ENCODE data around the gene CEP120.
"Not testable (repeated sequence)": the region's sequence is repeated elsewhere in the genome, so short reads cannot be mapped to it uniquely, and the experiment has no call there.

CEP120 gene
- long read RNA-seq, donor 1, full-length matches to known transcripts = 2 of 8 reads
- long read RNA-seq, donor 1, partial matches to known transcripts = 6 of 8 reads
- long read RNA-seq, donor 1, other reads (novel, unspliced or antisense) = 0 of 8 reads
- long read RNA-seq, donor 2 = 0 reads
- long read RNA-seq, donor 3 = 0 reads
- long read RNA-seq, donor 4, full-length matches to known transcripts = 1 of 1 reads
- long read RNA-seq, donor 4, partial matches to known transcripts = 0 of 1 reads
- long read RNA-seq, donor 4, other reads (novel, unspliced or antisense) = 0 of 1 reads
- long read RNA-seq, donor 5, full-length matches to known transcripts = 2 of 2 reads
- long read RNA-seq, donor 5, partial matches to known transcripts = 0 of 2 reads
- long read RNA-seq, donor 5, other reads (novel, unspliced or antisense) = 0 of 2 reads
- long read RNA-seq, donor 6, full-length matches to known transcripts = 1 of 1 reads
- long read RNA-seq, donor 6, partial matches to known transcripts = 0 of 1 reads
- long read RNA-seq, donor 6, other reads (novel, unspliced or antisense) = 0 of 1 reads
- long read RNA-seq, donor 7, full-length matches to known transcripts = 2 of 2 reads
- long read RNA-seq, donor 7, partial matches to known transcripts = 0 of 2 reads
- long read RNA-seq, donor 7, other reads (novel, unspliced or antisense) = 0 of 2 reads
- long read RNA-seq, donor 8, full-length matches to known transcripts = 2 of 2 reads
- long read RNA-seq, donor 8, partial matches to known transcripts = 0 of 2 reads
- long read RNA-seq, donor 8, other reads (novel, unspliced or antisense) = 0 of 2 reads

GRCh38 chr5:123423278-123424149, at the start of gene CEP120:
TSS of gene CEP120 (minus strand) at chr5:123423403. CDS start at chr5:123422998, 405 bp downstream.
- peak; percentile 94 for DNase-seq

- no peak for DNase-seq
Measured at GRCh38 chr5:123472150-123472924, 49.1 kb upstream of the CEP120 start.

DNA sequence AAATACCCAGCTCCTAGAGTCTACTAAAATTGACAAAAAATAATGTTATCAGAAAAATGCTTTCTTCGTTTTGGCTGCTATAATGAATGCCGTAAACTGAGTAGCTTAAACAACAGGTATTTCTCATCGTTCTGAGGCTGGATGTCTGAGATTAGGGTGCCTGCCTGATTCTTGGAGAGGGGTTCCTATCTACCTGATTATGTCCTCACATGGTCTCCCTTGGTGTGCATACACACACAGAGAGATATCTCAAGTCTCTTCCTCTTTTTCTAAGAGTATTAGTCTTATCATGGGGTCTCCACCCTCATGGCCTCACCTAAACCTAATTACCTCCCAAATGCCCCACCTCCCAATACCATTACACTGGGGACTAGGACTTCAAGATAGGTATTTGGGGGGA, 48.2 kb upstream of the CEP120 start:
- DNase-seq = no peak

GRCh38 chr5:123466839-123467238, 43.6 kb upstream of the CEP120 start:
- not testable (repeated sequence) for DNase-seq

- no peak for DNase-seq
Measured at GRCh38 chr5:123460296-123460729, 37.1 kb upstream of the CEP120 start.

GRCh38 chr5:123458994-123459393, 35.8 kb upstream of the CEP120 start:
- DNase-seq = not testable (repeated sequence)

DNA sequence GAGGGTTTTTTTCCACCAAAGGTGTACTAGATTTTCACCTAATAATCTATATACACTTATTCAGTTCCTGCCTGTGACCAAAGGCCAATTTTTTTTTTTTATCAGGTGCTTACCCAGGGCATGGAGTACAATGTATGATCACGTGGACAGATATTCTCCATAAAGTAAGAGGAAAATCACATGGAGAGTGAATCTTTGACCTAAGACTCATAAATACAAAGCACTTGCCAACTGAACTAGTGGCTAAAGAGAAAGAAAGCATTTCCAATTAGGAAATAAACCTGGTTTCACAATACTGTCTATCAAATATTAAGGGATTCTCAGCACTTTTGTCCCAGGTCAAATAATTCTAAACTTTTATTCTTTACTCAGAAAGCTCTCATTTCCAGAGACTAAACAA, 33.0 kb upstream of the CEP120 start:
- DNase-seq = no peak

DNA sequence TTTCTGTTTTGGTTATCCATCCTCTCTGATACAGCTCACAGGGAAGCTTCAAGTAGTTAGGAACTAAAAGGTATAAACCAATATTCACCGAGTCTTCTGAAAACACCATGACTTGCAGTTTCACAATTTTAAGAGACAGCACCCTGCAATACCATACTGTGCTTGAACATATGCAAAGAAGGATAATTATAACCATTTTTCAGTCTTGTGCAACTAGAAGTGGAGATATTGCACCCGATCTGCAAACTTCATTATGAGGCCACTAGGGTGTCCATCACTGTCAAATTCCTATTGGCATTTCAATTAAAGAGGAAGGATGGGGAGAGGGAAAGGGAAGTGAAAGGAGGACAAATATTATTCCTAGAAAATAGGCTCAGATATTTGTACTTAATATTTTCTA, 32.4 kb upstream of the CEP120 start:
- DNase-seq = no peak

- no peak for DNase-seq
Measured at GRCh38 chr5:123455095-123455494, 31.9 kb upstream of the CEP120 start.

DNA sequence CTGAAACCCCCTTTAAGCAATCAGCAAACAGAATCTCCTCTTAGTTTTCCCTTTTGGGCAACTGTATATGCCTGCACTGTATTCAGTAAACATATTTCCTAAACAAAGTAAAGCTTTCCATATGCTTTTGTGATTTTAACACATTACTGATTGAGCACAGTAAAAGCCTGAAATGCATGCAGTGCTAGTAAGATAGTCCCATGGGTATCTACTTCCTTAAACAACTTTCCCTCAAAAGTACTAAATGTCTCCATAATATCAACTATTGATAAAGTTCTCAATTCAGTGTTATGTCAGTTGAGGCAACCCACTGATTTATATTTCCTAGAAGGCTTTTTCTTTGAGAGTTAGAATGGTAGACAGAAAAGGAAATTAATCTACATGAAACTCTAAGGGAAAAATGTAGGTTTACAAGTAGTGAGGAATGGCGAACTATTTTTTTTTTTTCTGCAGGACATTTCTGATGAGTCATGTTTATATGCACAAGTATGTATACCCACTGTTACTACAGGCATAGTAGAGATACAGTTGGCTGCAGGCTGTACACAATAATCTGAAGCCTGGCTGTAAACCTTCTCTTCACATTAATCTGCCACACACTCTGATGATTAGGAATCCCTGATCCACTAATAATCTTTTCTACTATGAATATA, 31.2 kb upstream of the CEP120 start:
- no peak for DNase-seq

DNA sequence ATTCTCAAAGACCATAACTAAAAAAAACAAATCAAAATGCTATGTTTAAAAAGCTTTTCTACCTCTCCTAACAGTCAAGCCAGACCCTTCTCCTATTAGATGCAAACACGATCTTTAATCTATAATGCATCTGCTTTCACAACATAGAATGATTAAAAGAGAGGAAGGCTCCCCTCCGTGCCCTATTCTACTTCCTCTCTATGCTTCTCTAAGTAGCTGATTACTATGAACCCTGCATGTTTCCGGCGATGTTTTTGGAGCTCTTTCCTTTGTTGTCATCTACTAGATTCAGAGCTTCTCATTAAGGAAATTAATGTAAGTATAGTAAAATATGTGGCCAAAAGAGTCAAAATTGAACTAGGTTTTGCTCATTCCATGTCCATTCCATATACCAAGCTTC, 29.2 kb upstream of the CEP120 start:
- DNase-seq = no peak

DNA sequence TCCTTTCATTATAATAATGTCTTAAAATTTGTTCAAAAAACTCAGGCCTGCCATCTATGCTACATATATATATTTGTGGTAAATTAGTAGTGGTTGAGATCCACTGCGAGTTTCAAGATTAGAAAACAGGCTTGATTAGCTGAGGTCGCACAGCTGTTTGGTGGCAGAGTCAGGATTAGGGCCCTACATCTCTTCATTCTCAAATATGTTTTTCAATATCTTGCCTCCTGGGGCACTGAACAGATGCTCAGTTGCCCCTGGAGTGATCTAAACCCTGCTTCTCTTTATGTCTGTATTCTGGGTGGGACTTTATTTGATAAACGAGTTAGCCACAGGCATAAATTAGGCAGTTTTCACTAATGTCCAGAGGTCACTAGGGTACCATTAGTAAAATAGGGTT, 27.8 kb upstream of the CEP120 start:
- no peak for DNase-seq

DNA sequence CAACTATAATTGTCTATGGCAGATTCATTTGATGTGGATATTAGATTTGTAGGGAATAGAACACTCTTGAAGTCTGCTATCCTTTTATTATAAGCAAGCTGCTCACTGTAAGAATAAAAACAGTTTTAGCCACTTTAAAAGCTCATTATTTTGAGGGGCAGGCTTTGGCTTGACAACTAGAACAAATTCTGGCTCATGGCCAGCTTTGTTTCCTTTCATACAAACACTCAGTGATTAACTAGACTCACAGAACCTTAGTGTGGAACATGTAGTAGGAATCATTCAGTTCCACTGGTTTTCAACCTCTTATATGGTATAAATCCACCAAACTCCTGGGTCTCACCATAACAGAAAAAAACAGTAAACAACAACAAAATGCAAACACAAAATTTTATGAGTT, 27.4 kb upstream of the CEP120 start:
- DNase-seq = peak; percentile 8

- no peak for DNase-seq
Measured at GRCh38 chr5:123450114-123450513, 26.9 kb upstream of the CEP120 start.

DNA sequence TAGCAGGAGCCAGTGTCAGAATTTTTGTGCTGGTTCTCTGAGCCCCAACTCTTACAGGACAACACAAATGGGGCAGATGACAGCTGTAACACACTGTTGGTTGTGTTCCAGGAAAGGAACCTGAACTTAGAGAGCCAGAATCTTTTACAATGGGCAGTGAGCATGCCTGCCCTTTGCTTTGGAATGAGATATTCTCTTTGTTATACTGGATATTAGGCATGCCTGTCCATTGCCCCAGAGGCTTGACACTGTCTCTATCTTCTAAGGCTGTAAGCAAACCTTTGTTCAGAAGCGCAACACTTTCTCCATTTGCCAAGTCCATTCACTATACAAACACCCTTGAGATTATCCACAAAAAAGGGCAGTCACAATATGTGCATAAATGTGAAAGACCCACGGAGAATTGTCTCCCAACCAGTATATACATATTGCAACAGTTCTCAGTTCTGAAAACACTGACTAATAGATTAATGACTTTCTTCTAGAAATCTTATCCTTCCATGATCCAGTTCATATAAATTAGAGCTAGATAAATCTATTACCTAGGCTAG, 26.3 kb upstream of the CEP120 start:
- DNase-seq = no peak

DNA sequence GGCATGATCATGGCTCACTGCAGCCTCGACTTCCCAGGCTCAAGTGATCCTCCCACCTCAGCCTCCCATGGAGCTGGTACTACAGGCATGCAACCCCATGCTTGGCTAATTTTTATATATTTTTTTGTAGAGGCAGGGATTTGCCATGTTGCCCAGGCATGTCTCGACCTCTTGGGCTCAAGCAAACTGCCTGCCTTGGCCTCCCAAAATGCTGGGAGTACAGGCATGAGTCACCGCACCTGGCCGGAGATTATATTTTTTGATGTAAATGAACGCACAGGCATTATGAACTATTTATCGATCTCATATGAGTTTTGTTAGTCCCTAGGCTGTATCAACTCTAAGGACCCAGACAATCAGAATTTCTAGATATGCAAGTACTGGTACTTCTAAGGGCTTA, 25.5 kb upstream of the CEP120 start:
- DNase-seq = no peak

GRCh38 chr5:123448017-123448617, 24.9 kb upstream of the CEP120 start:
- DNase-seq = no peak

DNA sequence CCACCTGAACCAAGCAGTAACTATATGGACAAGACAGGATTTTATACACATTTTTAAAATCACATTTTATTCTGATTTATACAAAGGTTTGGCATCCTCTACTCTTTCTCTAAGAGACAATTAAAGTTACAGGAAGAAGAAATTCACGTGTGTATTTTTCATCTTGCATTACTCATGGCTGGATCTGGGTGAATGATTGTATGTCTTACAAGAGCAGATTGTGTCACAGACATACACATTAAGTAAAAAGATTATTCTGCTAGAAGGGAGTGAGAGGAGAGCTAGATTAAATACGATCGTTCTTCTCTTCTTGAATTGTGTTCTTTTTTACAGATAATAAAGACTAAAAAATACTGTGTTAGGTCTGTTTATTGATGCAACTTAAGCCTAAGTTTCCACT, 20.8 kb upstream of the CEP120 start:
- no peak for DNase-seq

DNA sequence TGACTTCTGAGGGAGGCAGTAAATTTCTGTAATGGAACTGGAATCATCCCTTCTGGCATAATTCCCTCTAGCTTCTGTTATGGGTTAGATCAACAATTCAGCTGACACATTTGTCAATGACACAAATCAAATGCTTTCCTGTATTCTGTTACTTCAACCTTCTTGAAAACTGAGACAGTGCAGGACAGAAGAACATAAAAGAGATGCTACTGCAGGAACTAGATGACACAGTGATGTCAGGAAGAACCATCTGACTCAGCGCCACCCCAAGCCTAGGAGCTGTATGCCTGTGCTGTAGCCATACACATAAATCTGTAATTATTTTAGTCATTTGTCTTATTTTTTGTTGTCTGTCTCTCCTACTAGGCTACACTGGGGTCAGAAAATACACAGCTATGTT, 18.2 kb upstream of the CEP120 start:
- no peak for DNase-seq

GRCh38 chr5:123440456-123441181, 17.4 kb upstream of the CEP120 start:
- DNase-seq = no peak

Measured in right kidney (tissue), 9 donors.